IPS-18c (cell line): ENCODE data around the gene EVPL.
"Not testable (repeated sequence)": the region's sequence is repeated elsewhere in the genome, so short reads cannot be mapped to it uniquely, and the experiment has no call there.

Experiments used
- H3K4me3 ChIP-seq: 2 replicates; pipeline ENCODE4 v1.7.0; 2013; ENCODE audit warnings: low read depth, mild to moderate bottlenecking, low read length, moderate library complexity; ENCODE audit not compliant: insufficient read depth
- H3K9me3 ChIP-seq: one replicate; pipeline ENCODE4 v1.6.1; 2013; ENCODE audit warnings: mild to moderate bottlenecking, low read length, moderate library complexity; ENCODE audit not compliant: control insufficient read depth, insufficient read depth

EVPL gene

DNA sequence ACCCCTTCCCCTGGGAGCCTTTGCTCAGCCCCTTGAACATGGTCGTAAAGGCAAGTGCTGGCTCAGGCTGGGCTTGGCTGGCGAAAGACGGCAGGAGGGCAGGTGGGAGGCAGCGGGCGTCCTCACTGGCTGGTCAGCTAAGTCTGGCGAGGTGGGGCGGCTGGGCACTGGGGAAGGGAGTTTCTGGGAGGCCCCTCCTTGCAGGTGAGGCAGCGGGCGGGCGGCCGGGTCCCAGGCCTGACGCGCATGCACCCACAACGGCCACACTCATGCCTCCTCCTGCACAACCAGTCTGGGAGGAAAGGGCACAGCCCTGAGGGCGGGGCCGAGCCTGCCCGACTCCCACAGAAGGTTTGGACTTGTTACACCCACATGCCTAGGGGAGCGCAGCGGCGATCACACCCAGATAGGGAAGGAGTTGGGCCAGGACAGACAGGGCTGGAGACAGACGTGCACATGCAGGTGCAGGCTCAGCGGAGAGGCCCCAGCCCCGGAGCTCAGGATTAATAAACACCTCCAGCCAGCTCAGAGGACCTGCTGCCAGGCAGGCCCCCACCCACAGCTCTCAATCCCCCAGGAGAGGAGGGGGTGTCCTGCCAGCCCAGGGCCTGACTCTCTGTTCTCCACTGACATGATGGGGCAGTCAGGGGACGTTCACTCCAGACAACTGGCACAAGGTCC is at the start of gene EVPL:
Gene EVPL (minus strand): TSS at position 148 of the 681 bp plus-strand sequence. CDS start 108 bp downstream, at position 40.
- Histone ChIP-seq H3K4me3 (no peak within 1 kb of the TSS), H3K9me3 (peaks cover 2% of the 10 kb centered on the region)

DNA sequence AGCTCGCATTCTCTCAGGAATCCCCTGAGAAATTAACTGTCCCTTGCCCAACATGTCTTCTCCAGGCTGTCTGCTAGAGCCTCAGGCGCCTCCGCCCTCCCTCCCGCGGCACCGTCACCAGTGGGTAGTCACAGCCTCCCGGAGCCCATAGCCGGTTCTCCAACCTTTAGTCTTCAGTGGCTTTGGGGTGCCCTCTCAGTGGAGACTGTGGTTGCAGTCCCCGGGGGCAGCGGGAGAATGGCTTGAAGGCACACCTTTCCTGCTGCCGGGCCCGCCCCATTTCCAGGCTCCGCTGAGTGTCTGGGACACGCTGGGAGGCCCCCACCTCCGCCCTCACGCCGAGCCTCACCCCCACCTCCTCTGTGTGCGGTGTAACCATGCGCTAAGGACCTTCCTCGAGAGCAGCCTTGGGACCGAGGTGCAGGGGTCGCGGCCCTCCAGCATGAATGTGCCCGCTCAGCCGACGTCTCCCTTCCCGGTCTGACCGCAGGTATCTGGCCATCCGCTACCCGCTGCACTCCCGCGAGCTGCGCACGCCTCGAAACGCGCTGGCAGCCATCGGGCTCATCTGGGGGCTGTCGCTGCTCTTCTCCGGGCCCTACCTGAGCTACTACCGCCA is 49.1 kb upstream of the EVPL start:
- peak overlapping the region; percentile 42 for H3K4me3 ChIP-seq
- no peaks in the 10 kb centered on the region for H3K9me3 ChIP-seq

DNA sequence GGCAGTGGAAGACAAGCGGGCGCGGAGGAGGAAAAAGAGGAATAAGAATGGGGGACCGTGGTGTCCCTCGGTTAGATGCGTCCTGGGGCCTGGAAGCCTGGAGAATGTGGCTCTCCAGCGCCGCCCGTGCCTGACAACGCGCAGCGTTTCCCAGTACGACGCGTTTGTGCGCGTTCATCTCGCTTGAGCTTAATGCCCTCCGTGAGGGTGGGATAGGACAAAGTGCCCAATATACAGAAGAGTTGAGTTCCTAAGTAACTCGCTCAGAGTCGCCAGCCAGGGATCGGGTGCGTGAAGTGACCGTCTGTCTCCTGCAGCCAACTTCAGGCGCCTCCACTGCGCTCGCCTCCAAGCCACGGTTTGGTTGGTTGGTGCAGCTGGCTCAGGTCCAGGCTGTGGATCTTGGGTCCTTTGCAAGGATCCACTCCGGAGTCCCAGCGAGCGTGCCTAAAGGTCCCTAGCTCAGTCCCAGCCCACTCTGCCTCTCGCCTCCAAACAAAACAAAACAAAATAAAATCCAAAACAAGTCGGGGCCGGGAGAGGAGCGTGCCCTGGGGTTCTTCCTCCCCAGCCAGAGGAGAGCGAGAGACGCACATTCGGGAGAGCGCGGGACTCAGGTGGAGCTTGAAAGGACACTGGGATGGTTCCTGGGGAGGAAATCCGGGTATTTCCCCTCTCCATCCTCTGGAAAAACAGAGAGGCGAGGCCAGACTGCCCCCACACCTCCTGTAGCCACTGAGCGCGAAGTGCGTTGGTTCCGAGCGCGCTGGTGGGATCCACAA is 48.4 kb upstream of the EVPL start:
- H3K4me3 ChIP-seq, result peak overlapping the region; percentile 42
- no peaks in the 10 kb centered on the region for H3K9me3 ChIP-seq

DNA sequence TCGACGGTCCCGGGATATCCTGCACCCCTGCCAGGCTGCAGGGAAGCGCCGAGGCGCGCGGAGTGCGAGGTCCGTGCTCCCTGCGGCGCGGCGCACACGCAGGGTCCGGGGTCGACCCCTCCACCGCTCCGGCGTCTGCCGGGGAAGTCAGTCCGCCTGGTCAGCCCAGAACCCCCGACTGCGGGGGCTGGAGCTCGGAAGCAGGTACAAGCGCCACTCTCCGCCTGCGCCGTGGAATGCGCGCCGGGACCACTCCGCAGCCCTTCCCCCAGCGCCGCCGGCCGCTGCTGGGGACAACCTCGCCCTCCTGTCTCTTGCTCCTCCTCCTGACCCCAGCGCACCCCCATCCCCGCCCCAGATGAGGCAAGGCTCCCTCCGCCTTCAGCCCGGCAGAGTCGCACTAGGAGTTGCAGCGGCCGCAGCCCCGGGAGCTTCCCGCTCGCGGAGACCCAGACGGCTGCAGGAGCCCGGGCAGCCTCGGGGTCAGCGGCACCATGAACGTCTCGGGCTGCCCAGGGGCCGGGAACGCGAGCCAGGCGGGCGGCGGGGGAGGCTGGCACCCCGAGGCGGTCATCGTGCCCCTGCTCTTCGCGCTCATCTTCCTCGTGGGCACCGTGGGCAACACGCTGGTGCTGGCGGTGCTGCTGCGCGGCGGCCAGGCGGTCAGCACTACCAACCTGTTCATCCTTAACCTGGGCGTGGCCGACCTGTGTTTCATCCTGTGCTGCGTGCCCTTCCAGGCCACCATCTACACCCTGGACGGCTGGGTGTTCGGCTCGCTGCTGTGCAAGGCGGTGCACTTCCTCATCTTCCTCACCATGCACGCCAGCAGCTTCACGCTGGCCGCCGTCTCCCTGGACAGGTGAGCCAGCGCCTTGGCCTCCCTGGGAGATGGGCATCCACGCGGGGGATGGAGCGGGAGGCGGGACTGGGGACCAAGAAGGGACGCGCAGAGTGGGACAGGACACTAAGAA is 47.6 kb upstream of the EVPL start, which contains the start of gene GALR2:
Gene GALR2 (plus strand): TSS at position 392 of the 974 bp plus-strand sequence. CDS start 103 bp downstream, at position 495.
- H3K4me3 ChIP-seq, result peak within 1 kb of the TSS; percentile 42

DNA sequence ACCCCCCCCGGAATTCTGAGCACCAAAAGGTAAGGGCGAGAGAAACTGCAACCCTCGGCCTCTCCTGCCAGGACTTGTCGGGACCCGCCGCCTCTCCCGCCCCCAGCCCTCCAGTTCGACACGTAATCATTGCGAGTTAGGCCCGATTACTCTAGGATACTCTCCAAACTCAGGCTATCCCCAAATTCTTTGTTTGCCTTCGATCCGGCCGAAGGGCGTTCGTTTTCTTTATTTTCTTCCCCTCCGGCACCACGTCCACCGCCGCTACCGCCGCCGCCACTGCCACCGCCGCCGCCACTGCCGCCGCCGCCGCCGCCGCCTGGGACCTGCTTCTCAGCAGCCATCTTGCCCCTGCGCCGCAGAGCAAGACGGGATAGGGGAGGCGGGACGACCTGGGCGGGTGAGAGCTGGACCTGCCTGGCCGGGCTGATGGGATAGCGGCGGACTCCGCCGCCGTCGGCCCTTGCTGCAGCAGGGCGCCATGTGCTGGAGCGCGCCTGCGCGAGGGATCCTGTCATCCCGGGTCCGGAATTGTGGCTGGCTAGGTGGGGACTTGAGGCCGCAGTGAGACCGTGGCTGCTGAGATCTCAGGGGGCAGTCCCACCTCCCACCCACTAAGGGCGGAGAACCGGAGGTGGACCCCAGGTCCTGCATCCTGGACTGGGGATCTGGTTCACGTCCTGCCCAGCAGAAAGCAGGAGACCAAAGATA is 45.2 kb upstream of the EVPL start, which contains the start of gene SRP68:
Gene SRP68 (minus strand): TSS at position 370 of the 711 bp plus-strand sequence. CDS start 26 bp downstream, at position 344.
- Histone ChIP-seq H3K9me3 (no peaks in the 10 kb centered on the region), H3K4me3 (peak within 1 kb of the TSS; percentile 95)

More for the DNA sequence above, 47.6 kb upstream of the EVPL start, which contains the start of gene GALR2:
- no peaks in the 10 kb centered on the region for H3K9me3 ChIP-seq

DNA sequence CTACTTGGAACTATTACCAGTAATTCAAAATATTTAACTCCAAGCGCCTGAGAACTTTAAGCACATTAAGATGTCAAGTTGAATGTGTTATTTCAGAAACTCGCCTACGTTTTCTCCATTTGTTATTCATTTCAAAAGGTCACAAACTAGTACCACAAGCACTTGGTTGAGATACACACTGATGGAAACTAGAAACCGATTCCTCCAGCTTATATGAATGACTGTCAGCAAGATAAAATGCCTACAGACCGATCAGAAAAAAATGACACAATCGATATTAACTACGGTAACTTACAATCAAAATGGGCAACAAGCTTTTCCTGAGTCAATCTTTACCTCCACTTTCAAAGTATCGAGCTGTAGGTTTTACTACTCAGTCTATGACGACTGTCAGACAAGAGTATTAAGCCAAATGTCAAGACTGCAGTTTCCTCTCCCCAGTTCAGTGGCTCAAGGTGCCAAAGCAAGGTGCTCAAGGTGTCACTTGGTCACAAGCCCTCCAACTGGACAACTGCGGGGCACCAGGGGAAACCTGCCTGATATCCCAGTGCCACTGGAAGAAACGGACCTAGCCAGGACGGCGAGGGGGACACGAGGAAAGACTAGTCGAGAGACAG is 44.5 kb upstream of the EVPL start:
- H3K4me3 ChIP-seq, result peak overlapping the region; percentile 95
- H3K9me3 ChIP-seq, result no peaks in the 10 kb centered on the region

DNA sequence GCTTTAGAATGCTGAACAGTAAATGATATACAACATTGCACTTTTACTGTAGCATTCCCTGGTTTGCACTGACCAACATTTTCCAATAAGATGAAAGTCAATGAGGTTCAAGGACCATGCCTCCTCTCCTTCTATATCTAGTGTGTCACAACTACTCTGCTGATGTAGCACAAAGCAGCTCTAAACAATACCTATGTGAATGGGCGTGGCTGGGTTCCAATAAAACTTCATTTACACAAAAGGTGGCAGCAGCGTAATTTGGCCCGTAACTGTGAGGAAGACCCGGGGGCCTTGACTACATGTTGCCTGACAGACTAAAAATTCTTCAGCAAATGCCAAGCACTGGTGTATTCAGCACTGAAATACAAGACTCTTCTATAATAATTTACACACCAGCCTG is 38.7 kb upstream of the EVPL start:
- H3K9me3 ChIP-seq, result no peaks in the 10 kb centered on the region
- no peak overlapping the region for H3K4me3 ChIP-seq

DNA sequence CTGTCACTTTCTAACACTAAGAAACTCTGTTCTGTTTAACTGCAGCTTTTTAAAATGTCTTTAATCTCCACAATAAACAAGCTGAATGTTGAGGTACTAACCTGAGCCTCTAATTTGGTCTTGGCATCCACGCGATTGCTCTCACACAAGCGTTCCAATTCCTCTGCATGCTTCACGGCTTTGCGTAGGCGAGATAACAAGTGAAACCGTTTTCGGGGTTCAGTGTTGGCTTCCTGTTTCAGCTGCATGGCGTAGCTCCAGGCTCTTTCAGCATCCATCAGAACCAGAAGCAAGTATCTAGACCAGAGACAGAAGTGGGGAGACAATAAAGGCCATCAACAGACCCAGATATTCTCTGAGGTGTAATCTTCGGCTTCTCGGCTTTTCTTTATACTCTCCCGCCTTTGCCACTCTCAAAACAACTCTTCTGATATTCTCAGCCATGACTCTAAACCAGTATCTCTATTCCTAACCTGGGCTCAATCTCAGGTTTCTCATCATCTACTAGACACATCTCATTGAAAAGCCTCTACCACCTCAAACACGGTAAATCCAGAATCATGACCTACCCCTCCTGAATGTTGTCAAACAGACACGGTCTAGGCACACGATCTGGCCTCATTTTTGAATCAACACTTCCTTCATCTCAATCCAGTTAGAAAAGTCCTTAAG is 36.9 kb upstream of the EVPL start:
- Histone ChIP-seq H3K4me3 (no peak overlapping the region), H3K9me3 (no peaks in the 10 kb centered on the region)

DNA sequence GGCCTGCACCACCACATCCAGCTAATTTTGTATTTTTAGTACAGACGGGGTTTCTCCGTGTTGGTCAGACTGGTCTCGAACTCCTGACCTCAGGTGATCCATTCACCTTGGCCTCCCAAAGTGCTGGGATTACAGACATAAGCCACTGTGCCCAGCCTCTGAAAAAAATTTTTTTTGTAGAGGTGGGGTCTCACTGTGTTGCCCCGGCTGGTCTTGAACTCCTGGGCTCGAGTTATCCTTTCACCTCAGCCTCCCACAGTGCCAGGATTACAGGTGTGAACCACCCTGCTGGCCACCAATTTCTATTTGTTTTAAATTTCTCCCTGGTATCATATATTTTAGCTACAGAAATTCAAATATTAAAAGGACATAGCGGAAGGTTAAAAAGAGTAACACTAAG is 31.2 kb upstream of the EVPL start:
- not testable (repeated sequence) for H3K9me3 ChIP-seq, H3K4me3 ChIP-seq

DNA sequence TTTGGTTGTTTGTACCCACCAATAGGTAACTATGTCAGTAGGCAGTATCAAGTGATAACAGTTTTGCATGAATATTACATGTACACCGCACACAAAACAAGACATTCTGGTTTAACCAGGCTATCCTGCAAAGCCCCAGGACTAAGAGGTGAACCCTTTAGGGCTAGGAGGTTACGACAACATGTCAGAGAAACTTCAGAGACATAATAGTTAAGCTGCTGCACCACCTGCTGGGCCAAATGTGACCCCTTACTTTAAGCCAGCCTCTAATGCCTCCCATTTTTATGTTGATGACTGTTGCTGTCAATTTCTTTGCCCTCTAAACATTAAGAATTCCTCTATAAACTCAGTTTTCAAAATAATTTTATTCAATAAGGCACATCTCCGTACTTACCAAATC is 29.8 kb upstream of the EVPL start:
- Histone ChIP-seq H3K9me3 (no peaks in the 10 kb centered on the region), H3K4me3 (no peak overlapping the region)

DNA sequence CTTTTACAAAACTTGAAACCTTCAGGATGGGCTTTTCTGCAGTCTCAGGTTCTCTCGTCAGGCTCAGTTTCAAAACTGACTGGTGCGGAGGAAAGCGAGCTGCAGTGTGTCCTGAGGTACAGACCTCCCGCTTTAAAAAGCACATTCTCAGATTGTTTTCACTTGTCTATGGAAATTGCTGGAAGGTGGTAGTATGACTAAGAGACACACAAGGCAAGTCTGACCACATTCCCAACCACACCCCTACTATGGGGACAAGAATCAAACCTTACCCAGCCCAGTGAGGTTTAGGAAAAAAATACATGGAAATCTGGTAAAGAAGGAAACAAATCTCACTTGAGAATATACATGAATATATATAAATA is 27.0 kb upstream of the EVPL start:
- no peak overlapping the region for H3K4me3 ChIP-seq
- no peaks in the 10 kb centered on the region for H3K9me3 ChIP-seq

DNA sequence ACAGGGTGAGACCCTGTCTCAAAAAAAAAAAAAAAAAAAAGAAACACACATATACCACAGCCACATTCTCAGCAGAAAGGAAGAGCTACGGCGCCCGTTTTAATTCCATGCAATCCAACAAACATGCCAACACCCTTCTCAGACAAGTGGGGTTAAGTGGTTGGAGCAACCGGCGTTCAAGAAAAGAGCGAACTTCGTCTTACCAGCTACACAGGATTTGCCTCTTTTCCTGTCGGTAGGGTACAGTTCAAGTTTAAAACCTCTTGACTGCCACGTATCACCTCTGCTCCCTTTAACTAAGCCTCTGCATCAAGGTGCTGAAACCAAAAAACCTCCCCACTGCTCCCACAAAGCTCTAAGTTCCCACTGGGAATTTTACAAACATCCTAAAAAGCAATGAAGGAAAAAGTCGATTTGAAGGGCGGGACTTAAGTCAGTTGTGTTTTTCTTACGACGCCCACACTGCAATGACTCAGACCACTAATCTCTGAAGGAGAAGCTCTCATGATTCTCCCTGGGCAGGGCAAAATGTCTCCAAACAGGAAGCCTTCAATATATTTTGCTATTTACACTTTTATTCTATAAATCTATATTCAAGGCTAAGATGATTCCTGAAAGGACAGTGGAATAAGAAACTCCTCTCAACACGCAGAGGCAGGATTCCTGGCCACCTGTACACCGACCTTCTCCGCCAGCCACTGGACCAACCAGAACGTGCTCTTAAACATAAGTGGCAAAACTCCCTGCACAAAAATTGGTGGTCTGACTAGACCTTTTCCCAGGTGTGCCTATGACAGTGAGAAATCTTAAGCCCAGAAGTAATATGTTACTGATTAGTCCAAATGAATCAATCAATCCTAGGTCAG is 26.4 kb upstream of the EVPL start:
- Histone ChIP-seq H3K4me3 (no peak overlapping the region), H3K9me3 (no peaks in the 10 kb centered on the region)

DNA sequence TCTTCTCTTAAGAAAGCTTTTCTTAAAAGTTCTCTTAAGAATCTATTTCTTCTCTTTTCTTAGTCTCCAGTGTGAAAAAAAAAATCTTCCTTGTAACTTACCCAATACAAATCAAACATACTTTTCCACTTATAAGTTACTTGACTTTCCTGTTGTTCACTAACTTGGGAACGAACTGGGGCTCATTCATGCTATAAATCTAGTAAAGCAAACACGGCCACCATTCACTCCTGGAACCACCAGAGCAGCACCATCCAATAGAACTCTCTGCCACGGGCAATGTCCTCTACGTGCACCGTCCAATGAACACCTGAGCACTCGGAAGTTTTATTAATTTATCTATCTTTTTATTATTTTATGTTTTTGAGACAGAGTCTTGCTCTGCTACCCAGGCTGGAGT is 24.5 kb upstream of the EVPL start:
- Histone ChIP-seq H3K4me3 (no peak overlapping the region), H3K9me3 (no peaks in the 10 kb centered on the region)

DNA sequence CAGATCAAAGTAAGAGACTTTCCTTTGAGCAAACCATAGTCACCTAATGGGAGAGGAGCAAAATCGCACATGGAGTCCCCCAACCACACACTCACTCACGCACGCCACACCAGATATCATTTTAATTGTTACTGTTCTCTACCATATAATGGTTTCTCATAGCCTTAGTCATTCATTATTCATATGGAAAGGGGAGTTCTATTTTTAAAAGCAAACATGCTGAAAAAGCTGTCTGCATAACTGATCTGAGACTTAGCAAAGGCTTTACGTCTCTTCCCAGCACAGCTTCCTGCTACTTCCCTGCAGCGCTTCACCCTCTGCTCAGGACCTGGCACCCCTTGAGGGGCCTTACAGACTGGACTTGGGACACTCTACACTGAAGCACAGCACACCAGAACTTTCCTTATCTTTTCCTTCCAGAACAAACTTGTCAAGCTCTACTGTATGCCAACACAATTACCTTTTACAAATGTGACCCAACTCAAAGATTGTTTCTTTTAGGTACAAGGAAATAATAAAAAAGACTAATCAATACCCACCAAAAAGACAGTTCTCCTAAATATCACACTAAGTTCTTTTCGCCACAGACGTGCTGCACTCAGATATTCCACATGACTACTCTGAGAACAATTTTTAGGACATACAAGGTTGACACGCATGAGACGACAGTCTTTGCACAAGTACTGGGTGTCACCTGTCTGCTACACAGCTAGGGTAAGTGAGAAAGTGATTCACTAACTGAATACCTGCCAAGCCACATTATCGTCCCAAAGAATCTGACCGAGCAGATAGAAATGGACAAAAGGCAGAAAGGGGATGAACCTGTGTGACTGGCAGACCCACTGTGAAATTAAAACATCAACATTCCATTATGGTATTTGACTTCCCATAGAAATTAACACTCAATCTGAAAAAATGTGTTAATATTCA is 23.7 kb upstream of the EVPL start:
- H3K4me3 ChIP-seq, result no peak overlapping the region
- no peaks in the 10 kb centered on the region for H3K9me3 ChIP-seq
